GM19240 (cell line): Measurements from ENCODE around the gene FIGNL2.
"Not testable (repeated sequence)": the region's sequence is repeated elsewhere in the genome, so short reads cannot be mapped to it uniquely, and the experiment has no call there.

Experiments
- DNase-seq: peaks from one replicate; pipeline ENCODE4 v3.0.0; 2011; ENCODE audit warnings: low spot score; ENCODE audit not compliant: insufficient read length

Gene FIGNL2, protein sequence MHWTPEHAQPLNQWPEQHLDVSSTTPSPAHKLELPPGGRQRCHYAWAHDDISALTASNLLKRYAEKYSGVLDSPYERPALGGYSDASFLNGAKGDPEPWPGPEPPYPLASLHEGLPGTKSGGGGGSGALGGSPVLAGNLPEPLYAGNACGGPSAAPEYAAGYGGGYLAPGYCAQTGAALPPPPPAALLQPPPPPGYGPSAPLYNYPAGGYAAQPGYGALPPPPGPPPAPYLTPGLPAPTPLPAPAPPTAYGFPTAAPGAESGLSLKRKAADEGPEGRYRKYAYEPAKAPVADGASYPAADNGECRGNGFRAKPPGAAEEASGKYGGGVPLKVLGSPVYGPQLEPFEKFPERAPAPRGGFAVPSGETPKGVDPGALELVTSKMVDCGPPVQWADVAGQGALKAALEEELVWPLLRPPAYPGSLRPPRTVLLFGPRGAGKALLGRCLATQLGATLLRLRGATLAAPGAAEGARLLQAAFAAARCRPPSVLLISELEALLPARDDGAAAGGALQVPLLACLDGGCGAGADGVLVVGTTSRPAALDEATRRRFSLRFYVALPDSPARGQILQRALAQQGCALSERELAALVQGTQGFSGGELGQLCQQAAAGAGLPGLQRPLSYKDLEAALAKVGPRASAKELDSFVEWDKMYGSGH

DNA sequence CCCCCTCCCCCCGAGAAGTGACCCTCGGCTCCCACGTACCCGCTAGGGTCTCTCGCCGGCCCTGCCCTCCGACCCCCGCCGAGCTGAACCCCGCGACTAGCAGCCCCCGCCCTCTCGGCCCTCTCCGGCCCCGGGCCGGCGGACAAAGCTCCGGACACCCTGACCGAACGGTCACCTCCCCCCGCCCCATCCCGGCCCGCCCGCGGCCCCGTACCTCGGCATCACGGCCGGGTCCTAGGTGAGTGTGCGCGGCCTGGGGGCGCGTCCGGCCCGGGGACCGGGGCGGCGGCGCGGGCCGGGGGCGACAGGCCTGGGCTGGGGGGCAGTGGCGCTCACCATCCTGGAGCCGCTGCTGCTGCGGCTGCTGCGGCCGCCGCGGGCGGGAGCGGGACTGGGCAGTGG, at the start of gene FIGNL2:
TSS of gene FIGNL2 (minus strand) at position 393 of the 402 bp plus-strand sequence. CDS start 26,305 bp downstream, outside the sequence.
- DNase-seq: no peak

DNA sequence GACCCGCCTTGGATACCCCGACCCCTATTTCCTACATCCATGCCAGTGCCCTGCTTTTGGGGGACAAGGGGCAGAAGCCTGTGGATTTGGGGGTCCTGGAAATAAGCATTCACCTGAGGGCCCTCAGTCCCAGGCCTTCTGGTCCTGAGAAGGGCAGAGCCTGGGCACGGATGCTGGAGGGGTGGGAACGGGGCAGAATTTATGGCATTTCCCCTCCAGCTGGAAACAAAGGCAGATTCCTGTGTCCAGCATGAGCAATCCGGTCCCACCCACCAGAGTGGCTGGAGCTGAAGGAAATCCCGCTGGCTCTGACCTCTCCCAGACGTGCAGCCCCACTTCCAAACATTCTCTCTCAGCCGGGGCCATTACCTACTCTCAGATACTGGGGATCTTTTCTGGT, 48.7 kb upstream of the FIGNL2 start:
- DNase-seq: no peak

DNA sequence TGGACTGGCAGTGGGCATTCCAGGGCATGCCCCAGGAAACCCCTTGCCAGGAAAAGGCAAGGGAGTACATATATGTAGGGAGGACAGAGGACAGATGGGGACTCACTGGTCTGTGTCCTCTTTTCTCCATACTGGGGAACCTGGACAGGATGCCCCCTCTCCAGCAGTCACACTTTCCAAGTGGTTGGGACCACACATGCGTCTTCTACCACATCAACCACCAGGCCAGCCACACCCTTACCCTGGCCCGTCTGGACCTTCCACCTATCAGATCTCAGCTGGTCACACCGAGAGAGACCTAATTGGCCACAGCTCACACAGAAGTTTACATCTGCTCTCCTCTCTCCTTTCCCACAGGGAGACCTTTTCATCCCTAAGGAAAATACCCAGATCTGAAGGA, 47.7 kb upstream of the FIGNL2 start:
- no peak for DNase-seq

DNA sequence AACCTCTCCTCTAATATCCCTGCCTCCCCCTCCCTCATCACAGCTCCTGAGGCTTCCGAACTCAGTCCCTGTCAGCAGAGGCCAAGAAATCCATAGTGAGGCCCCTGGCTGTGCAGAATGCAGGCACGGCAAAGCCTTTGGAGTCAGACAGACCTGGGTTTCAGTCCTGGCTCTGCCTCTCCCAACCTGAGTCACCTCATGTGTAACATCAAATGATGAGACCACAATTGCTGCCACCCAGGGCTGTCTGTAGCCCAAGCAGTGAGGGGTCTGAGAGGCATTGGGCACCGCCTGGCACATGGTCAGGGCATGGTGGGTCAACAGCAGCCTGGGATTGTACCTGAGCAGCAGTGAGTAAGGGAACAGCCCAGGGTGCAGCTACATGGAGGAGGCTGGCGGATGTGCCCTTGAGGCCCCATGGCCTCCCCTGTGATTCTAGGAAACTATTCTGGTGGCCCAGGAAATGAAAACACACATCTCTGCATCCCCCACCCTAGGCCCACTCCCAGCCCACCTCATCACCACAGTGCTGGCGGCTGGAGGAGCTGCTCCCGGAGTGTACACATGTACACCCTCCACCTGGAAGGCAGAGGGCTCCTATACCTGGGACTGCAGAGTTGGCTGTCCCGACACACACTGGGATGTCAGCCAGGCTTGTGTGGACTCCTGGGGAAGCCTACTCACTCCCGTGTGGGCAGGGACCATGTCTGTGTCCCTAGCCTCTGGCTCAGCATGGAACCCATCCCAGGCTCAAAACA, 47.0 kb upstream of the FIGNL2 start:
- no peak for DNase-seq

DNA sequence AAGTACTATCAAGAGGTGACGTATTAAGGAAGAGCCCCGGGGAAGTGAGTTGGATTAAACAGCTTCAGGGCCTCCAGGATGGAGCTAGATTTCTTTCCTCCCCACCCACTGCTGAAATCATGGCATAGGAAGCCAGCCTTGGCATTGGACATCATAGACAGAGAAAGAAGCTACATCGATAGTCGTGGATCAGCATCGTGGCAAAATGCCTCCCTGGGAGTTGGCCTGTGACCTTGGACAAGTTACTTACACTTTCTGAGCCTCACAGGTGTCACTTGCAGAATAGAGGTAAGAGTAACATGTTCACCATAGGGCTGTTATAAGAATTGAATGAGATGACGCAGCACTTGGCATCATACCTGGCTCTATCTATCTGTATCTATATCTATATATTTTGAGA, 45.3 kb upstream of the FIGNL2 start:
- DNase-seq: no peak

DNA sequence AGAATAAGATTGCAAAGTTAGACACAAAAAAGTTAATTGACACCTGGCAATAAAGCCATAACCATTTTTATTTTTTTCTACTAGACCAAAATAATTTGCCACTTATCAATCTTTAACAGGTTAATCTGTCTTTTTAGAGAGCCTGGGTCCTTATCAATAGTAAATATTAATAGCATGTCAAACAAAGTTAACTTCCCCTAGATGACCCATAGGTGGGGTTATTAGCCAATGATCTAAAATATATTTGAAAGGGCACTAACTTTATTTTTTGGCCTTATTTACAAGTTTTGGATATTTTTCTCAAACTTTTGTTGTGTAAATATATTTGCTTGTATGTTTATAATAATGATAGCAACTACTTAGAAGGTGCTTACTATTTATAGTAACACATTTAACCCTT, 43.3 kb upstream of the FIGNL2 start:
- DNase-seq: no peak

DNA sequence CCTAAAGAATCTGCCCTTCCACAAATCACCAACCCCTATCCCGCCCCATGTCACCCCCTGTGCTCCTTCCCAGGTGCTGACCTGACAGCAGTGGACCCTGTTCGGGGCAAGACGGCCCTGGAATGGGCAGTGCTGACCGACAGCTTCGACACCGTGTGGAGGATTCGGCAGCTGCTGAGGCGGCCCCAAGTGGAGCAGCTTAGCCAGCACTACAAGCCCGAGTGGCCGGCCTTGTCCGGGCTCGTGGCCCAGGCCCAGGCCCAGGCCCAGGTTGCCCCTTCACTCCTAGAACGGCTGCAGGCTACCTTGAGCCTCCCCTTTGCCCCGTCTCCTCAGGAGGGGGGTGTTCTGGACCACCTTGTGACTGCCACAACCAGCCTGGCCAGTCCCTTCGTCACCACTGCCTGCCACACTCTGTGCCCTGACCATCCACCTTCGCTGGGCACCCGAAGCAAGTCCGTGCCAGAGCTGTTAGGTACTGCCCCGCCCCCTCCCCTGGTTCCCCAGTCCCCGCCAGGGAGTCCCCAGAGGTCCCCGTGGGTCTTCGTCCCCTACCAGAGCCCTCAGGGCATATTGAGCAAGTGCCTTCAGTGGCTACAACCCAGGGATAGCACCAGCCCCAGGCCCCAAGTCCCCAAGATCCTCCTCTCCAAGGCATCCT, 42.1 kb upstream of the FIGNL2 start:
- DNase-seq: no peak

DNA sequence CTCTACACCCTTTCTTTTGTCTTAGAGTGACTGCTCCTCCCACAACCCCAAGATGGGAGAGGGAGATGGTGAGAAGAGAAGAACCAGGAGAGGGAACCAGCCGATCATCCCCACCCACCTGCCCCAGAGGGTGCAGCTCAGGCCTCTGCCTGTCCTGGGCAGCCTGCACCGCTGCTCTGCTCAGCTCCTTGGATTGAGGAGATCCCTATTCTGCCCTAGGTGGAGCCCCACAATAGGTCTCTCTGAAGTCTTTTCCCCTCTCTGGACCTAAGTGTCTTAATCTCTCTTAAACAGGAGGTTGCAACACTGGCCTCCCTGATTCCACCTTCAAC, 41.6 kb upstream of the FIGNL2 start:
- DNase-seq: no peak

DNA sequence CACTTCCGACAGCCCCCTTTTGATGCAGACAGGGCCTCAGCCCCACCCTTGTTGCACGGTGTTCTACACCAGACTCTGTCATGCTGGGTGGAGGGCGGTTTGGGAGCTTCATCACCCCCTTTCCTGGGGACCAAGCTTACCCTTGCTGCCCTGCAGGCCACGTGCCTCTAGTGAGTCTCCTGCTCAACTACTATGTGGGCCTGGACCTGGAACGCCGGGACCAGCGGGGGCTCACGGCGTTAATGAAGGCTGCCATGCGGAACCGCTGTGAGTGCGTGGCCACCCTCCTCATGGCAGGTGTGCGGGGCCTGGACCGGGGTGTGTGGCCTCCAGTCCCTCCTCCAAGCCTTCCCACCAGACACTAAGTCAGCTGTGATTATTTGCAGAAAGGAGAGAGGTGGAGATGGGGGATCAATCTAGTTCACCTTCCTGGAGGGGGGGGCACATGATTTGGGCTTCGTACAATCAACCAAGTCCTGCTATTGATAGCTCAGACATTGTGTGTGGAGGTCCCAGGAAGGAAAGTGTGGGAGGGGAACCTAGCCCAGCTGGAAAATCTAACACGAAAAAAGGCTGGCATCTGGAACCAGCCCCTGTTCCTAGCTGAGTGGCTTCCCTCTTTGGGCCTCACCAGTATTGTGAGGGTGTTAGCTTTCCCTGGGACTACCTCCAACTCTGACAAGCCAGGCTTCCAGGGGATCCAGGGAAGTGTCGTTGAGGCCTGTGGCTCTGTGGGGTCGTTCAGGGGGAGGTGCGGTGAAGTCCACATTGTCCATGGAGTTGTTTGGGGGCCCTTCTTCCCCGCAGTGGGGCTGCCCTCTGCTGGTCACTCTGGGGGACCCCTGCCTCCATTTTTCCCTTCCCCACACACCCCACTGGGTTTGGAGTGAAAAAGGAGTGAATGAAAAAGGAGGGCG, 41.0 kb upstream of the FIGNL2 start:
- DNase-seq: no peak

DNA sequence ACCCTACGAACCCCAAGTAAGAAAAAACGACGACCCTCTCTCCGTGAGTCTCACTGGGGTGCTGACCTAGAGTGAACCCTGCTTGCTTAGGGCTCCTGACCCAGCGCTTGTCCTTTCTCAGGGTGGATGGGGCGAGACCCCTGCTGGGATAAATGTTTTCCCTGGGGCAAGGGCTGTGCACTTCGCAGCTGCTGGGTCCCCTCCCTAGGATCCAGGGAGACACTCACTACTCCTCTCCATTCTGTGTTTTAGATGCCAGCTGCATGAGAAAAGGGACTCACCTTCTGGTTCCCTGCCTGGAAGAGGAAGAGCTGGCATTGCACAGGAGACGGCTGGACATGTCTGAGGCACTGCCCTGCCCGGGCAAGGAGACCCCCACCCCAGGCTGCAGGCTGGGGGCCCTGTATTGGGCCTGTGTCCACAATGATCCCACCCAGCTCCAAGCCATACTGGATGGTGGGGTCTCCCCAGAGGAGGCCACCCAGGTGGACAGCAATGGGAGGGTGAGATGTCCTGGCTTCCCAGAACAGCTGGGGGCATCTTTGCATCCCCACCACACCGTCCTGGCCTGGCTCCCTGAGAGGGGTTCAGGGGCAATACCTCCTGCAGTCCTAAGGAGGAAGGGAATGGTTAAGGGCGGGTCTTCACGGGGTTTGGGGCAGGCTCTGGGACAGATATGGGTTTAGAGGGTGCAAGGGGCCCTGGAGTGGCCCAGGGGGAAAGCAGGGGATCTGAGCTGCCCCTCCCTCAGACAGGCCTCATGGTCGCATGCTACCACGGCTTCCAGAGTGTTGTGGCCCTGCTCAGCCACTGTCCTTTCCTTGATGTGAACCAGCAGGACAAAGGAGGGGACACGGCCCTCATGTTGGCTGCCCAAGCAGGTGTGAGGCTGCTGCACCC, 40.0 kb upstream of the FIGNL2 start:
- no peak for DNase-seq

DNA sequence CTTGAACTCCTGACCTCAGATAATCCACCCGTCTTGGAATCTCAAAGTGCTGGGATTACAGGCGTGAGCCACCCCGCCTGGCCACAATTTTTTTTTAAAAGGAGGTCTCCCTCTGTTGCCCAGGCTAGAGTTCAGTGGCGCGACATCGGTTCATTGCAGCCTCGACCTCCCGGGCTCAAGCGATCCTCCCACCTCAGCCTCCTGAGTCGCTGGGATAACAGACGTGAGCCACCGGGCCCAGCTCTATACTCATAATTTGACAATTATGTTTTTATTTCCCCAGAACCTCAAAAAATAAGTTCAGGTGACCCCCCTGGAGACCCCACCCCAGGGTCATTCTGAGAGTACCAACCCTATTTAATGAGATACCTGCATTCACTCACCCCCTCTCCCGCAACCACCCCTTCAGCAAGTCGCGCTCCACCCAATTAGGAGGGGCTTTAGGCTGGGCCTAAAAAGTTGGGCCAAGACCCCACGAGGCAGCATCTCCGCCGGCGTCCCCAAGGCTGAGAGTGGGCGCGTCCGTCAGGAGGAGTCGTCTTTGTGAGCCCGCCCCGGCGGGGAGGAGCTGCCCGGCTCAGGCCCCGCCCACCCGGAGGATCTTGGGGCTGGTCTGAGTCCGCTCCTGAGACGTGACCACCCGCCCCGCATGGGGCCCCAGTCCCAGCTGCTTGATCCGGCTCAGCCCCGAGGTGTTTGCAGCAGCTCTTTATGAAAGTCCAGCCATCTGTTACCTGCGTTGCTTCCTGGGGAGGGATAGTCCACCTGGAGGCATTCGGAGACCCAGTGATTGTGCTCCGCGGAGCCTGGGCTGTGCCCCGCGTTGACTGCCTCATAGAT, 39.2 kb upstream of the FIGNL2 start, which contains the start of gene ANKRD33:
TSS of gene ANKRD33 (plus strand) at position 628 of the 840 bp plus-strand sequence. CDS start at position 712, 84 bp downstream.
- no peak for DNase-seq

DNA sequence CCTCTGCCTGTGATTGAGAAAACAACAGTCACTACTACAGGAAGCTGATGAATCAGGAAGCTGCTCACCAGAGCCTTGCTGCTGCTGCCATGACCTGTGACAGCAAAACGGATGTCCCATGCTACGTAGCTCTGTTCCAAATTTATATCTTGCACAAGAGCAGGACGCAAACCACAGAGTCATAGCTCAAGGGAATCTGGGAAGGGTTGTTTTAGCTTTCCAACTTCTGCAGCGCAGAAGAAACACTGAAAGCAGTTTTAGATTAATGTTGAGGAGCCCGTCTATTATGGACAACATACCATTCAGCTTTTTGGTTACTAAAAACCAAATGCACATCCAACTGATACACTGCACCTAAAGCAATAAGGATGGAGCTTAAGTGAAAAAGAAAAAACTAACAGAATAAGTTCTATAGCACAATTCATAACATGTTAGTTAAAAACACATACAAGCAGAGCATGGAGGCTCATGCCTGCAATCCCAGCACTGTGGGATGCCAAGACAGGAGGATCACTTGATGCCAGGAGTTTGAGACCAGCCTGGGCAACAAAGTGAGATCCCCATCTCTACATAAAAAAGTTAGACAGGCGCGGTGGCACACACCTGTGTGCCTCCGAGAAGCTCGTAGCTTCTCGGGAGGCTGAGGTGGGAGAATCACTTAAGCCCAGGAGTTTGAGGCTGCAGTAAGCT, 37.6 kb upstream of the FIGNL2 start:
- no peak for DNase-seq

DNA sequence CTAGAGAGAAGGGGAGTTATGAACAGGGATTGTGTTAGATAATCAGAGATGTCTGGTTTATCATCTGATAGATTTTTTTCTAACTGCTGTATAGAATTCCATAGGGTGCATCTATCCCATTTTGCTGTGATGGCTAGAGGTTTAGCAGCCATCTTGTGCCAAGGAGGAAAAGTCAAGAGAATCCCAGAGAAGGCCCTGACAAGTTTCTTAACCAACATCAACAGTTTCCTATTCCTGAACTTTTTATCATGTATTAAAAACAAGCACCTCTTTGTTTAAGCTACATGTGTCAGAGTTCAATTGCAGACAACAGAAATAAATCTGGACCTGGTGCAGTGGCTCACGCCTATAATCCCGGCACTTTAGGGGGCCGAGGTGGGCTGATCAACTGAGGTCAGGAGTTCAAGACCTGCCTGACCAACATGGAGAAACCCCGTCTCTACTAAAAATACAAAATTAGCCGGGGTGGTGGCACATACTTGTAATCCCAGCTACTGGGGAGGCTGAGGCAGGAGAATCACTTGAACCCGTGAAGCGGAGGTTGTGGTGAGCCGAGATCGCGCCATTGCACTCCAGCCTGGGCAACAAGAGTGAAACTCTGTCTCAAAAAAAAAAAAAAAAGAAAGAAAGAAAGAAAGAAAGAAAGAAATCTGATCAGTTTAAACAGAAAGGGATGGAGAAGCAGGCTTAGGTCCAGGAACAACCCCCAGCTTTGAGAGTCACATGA, 36.9 kb upstream of the FIGNL2 start:
- DNase-seq: not testable (repeated sequence)

DNA sequence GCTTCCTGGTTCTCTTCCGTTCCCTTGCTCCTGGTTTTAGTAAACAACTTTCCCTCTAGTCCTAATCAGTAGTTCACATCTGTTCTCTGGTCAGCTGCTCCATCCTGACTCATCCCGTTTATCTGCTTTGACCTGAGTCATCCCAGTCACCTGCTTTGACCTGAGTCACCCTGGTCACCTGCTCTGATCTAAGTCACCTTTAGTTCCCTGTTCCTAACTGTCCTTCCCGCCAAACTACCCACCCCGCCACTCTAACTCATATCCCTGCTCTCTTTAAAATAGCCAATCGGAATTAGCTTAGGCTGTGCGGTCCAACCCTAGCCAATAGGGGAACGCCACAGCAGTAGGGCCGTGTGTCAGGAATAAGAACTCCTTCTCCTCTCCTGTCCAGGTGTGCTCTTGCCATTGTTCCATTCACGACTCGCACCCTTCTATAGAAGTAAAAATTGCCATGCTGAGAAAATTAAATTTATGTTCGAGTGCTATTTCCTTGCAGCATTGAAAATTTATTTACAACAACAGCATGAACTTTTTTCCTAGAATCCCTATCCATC, 36.2 kb upstream of the FIGNL2 start:
- no peak for DNase-seq

DNA sequence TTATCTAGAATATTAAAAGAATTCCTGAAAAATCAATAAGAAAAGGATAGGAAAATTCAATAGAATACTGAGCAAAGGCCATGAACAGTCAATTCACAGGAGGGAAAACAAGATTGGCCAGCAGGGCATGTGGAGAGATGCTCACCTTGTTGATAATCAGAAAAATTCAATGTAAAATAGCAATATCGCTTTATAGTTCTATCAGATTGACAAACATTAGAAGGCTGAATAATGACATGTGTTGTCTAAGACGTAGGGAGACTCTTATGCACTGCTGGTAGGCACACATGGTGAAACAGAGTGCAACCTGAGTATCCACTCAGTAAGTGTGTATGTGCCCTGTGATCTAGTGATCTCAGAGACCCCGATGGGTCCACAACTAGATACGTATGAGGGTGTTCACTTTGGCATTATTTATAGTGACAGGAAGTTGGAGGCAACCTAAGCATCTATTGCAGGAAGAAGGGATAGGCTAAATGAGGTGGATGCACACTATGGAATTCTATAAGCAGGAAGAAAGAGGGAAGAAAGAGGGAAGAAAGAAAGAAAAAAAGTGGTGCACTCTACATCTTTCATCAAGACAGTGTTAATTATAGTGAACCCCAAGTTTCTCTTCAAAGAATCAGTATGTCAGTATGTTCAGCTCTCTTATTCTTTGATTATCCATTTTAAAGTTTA, 35.6 kb upstream of the FIGNL2 start:
- DNase-seq: no peak

DNA sequence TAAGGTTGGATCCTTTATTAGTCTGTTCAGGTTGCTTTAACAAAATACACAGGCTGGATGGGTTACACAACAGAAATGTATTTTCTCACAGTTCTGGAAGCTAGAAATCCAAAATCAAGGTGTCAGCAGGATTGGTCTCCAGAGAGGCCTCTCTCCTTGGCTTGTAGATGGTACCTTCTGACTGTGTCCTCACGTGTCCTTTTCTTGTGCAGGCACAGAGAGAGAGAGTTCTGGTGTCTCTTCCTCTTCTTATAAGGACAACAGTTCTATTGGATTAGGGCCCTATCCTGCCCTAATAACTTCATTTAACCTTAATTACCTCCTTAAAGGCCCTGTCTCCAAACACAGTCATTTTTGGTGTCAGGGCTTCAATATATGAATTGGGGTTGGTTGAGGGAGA, 34.8 kb upstream of the FIGNL2 start:
- DNase-seq: no peak

DNA sequence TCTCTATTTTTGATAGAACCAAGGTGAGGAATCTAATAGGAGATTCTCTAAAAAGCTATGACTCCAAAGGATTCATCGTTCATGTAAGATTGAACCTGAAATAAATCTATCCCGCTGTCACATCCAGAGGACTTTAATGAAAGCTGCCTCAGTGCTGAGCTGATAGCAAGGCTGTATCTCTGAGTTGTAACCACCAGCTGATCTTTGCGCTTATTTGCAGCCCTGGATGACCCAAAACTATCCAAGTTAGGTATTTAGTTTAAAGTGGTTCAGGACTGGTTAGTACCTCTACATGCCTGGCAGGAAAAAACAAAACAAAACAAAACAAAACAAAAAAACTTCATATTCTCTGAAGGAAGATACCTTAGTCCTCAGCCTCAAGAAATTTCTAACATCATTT, 30.6 kb upstream of the FIGNL2 start:
- no peak for DNase-seq
